OCI-LY7 (cell line): ENCODE results near the gene RRAGD. TPM values are rescaled to one million over a fixed set of nuclear protein-coding genes. Genes with fewer than 3 reads are reported as not detected.

ENCODE experiments used
- BruUV-seq: library from RNA; stranded (reverse); fragments of 400-500 nt; replicated peaks from 2 replicates; lab custom pipeline; 2021; lab: Mats Ljungman, UMichigan
- CTCF ChIA-PET: fragments of 300-600 bp; sonication (Branson Sonifier 250); formaldehyde crosslinking; loops from one replicate; lab custom pipeline; 2022; ENCODE audit warnings: antibody characterized with exemption; ENCODE audit not compliant: unreplicated experiment; lab: Charles Lee
- POLR2A ChIA-PET: fragments of 300-600 bp; sonication (Branson Sonifier 250); formaldehyde crosslinking; loops from one replicate; lab custom pipeline; 2022; ENCODE audit warnings: antibody characterized with exemption; lab: Charles Lee
- DNase-seq: peaks from one replicate; pipeline ENCODE4 v3.0.0-alpha.2; 2015; ENCODE audit warnings: low spot score
- H2AFZ ChIP-seq: fragments of 200-600 bp; sonication (generic), shearing (Covaris generic); 2 replicates; pipeline ENCODE4 v1.6.1; 2014; ENCODE audit warnings: mild to moderate bottlenecking, antibody characterized with exemption, low read length, moderate library complexity
- H3K27ac ChIP-seq: fragments of 200-600 bp; sonication (generic); 2 replicates; pipeline ENCODE4 v1.5.1; 2014; ENCODE audit warnings: mixed run types, low read depth, mild to moderate bottlenecking, moderate library complexity, low read length, inconsistent platforms; ENCODE audit not compliant: poor library complexity, severe bottlenecking
- H3K36me3 ChIP-seq: fragments of 200-600 bp; sonication (generic); 2 replicates; pipeline ENCODE4 v1.6.1; 2014; ENCODE audit warnings: mild to moderate bottlenecking, antibody characterized with exemption, low read length, moderate library complexity, mixed read lengths; ENCODE audit not compliant: insufficient read depth
- H3K4me1 ChIP-seq: fragments of 200-600 bp; sonication (generic); 2 replicates; pipeline ENCODE4 v1.5.1; 2014; ENCODE audit warnings: mild to moderate bottlenecking, low read length; ENCODE audit not compliant: insufficient read depth, poor library complexity, severe bottlenecking
- H3K4me2 ChIP-seq: fragments of 200-600 bp; sonication (generic); 2 replicates; pipeline ENCODE4 v1.6.1; 2014; ENCODE audit warnings: mild to moderate bottlenecking, low read length
- H3K4me3 ChIP-seq: fragments of 200-600 bp; sonication (generic); 2 replicates; pipeline ENCODE4 v1.5.1; 2014; ENCODE audit warnings: mild to moderate bottlenecking, low read depth, low read length; ENCODE audit not compliant: poor library complexity, severe bottlenecking
- H3K79me2 ChIP-seq: fragments of 200-600 bp; sonication (generic); 2 replicates; pipeline ENCODE4 v1.6.1; 2016; ENCODE audit warnings: low read depth, mild to moderate bottlenecking, low read length, moderate library complexity, mixed read lengths; ENCODE audit not compliant: insufficient read depth
- H3K9me2 ChIP-seq: fragments of 200-600 bp; sonication (generic); 2 replicates; pipeline ENCODE4 v1.6.1; 2016; ENCODE audit warnings: mild to moderate bottlenecking, low read length, mixed read lengths; ENCODE audit not compliant: insufficient read depth
- H3K9me3 ChIP-seq: fragments of 200-600 bp; sonication (generic); 2 replicates; pipeline ENCODE4 v1.6.1; 2014; ENCODE audit warnings: mild to moderate bottlenecking, mixed run types, low read length, mixed read lengths
- H4K20me1 ChIP-seq: fragments of 200-600 bp; sonication (generic); 2 replicates; pipeline ENCODE4 v1.6.1; 2014; ENCODE audit warnings: mild to moderate bottlenecking, antibody characterized with exemption, low read length, moderate library complexity, mixed read lengths; ENCODE audit not compliant: insufficient read depth
- EZH2phosphoT487 ChIP-seq: fragments of 200-600 bp; sonication (generic); IDR thresholded peaks from 2 replicates; pipeline ENCODE4 v1.6.1; 2018; ENCODE audit warnings: low read depth, borderline replicate concordance, mild to moderate bottlenecking, mixed run types, antibody characterized with exemption, low read length, moderate library complexity, mixed read lengths
- intact Hi-C: fragments of 100-400 bp; cut with micrococcal nuclease; formaldehyde crosslinking; loops from one replicate; pipeline ENCODE4 v1.10.0; 2022; ENCODE audit not compliant: unreplicated experiment
- total RNA-seq, 2 experiments: library from RNA; depleted of rRNA in 1 of 2; stranded (reverse); fragments of >200 nt in 1 of 2; shearing (Covaris generic) in 1 of 2; gene quantifications; 2 replicates each; pipeline ENCODE4 v1.2.3, GENCODE V29; 2014 to 2022
- TF ChIP-seq, protein P1 (sequence below): fragments of 200-600 bp; sonication (generic); conservative IDR thresholded peaks from 2 replicates; pipeline ENCODE4 v1.5.1; 2014; ENCODE audit warnings: mild to moderate bottlenecking, antibody characterized with exemption, low read length, moderate library complexity, mixed read lengths

Gene RRAGD
- total RNA-seq, 2 experiments from 2014 or later = 6.2 to 17.6 TPM

DNA sequence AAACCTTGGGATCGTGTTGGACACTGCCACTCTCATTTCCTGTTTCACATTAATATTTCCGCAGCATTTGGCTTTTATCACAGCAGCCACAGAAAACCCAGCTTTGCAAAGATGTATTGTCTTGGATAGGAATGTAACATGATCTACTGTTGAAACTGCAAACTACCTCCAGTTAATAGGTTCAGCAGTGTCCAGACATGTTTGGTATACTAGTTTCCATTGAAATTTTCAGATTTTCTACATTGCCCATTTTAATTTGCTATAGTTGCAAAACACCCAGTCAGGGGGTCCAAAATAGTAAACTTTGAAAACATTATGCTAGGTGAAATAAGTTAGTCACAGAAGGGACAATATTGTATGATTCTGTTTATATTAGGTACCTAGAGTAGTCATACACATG lies 24.2 kb upstream of the RRAGD start:
- TF ChIP-seq, protein P1, sequence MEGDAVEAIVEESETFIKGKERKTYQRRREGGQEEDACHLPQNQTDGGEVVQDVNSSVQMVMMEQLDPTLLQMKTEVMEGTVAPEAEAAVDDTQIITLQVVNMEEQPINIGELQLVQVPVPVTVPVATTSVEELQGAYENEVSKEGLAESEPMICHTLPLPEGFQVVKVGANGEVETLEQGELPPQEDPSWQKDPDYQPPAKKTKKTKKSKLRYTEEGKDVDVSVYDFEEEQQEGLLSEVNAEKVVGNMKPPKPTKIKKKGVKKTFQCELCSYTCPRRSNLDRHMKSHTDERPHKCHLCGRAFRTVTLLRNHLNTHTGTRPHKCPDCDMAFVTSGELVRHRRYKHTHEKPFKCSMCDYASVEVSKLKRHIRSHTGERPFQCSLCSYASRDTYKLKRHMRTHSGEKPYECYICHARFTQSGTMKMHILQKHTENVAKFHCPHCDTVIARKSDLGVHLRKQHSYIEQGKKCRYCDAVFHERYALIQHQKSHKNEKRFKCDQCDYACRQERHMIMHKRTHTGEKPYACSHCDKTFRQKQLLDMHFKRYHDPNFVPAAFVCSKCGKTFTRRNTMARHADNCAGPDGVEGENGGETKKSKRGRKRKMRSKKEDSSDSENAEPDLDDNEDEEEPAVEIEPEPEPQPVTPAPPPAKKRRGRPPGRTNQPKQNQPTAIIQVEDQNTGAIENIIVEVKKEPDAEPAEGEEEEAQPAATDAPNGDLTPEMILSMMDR = no peak
- H3K4me2 ChIP-seq = no peak overlapping the region
- intact Hi-C loops = loop anchor here (10.0 kb wide), 1 partner anchor 339 kb away; no protein-coding TSS in a partner anchor
- DNase-seq = no peak
- no peak overlapping the region for H3K4me3 ChIP-seq
- H3K79me2 ChIP-seq = no peaks in the 10 kb centered on the region
- H3K36me3 ChIP-seq = no peaks in the 10 kb centered on the region
- H3K27ac ChIP-seq = no peak overlapping the region
- no peaks in the 10 kb centered on the region for H4K20me1 ChIP-seq
- 0 out of 2 replicates have a peak overlapping the region, but pooled peaks have one; percentile 16 for H2AFZ ChIP-seq
- peaks cover 22% of the 10 kb centered on the region for H3K4me1 ChIP-seq
- POLR2A ChIA-PET = interaction anchor here (1.0 to 2.0 kb wide), 2 partner anchors 14 to 15 kb away, joined by 5 read pairs; no protein-coding TSS in a partner anchor
- BruUV-seq = no TSS peak
- no peaks in the 10 kb centered on the region for H3K9me3 ChIP-seq
- CTCF ChIA-PET = no interaction called here
- H3K9me2 ChIP-seq = no peaks in the 10 kb centered on the region

- peaks cover 22% of the 10 kb centered on the region for H3K4me1 ChIP-seq
- no peak overlapping the region for H3K27ac ChIP-seq
- H3K79me2 ChIP-seq = no peaks in the 10 kb centered on the region
- DNase-seq = no peak
- intact Hi-C loops = loop anchor here (5.0 to 10.0 kb wide), 3 partner anchors 162 to 1042 kb away; no protein-coding TSS in a partner anchor
- POLR2A ChIA-PET = interaction anchor here (1.0 kb wide), 2 partner anchors 13 to 17 kb away, joined by 4 to 5 read pairs; no protein-coding TSS in a partner anchor
- H3K4me2 ChIP-seq = no peak overlapping the region
- BruUV-seq = no TSS peak
- CTCF ChIA-PET = no interaction called here
- no peaks in the 10 kb centered on the region for H3K9me2 ChIP-seq
- H2AFZ ChIP-seq = no peak overlapping the region
- no peaks in the 10 kb centered on the region for H3K36me3 ChIP-seq
- no peaks in the 10 kb centered on the region for H3K9me3 ChIP-seq
- no peak overlapping the region for H3K4me3 ChIP-seq
- no peaks in the 10 kb centered on the region for H4K20me1 ChIP-seq
- TF ChIP-seq, protein P1 = no peak
- TF ChIP-seq EZH2phosphoT487 = no peak
These were observed 22.9 kb upstream of the RRAGD start for GRCh38 chr6:89434954-89435353.

DNA sequence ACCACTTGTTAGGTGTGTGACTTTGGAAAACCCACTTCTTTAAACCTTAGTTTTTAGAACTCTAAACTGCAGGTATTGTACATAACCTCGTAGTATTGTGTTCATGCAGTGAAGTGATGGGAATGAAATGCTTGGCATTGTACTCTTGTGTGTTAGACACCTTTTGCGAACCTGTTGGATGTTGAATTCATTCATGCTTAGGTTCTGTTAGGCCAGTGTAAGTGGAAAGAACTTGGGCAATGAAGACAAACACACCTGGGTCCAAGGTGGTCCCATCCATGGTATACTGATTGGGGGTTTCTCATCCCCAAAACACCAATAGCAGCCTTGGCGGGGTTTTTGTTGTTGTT lies 22.1 kb upstream of the RRAGD start:
- Histone ChIP-seq H3K79me2 (no peaks in the 10 kb centered on the region), H3K9me2 (no peaks in the 10 kb centered on the region), H3K4me1 (peaks cover 22% of the 10 kb centered on the region), H3K36me3 (no peaks in the 10 kb centered on the region), H3K27ac (no peak overlapping the region), H3K4me3 (no peak overlapping the region), H4K20me1 (no peaks in the 10 kb centered on the region), H3K9me3 (no peaks in the 10 kb centered on the region), H3K4me2 (peak overlapping the region; percentile 58), H2AFZ (peak overlapping the region; percentile 74)
- CTCF ChIA-PET = no interaction called here
- TF ChIP-seq, protein P1 = no peak
- no peak for TF ChIP-seq EZH2phosphoT487
- intact Hi-C loops = loop anchor here (5.0 to 10.0 kb wide), 3 partner anchors 163 to 1043 kb away; no protein-coding TSS in a partner anchor
- no peak for DNase-seq
- no TSS peak for BruUV-seq
- POLR2A ChIA-PET = interaction anchor here (1.0 kb wide), 1 partner anchor 16 kb away, joined by 4 read pairs; no protein-coding TSS in a partner anchor
